Spleen (tissue), 11 donors: ENCODE results near the gene MAST4. TPM values are rescaled to one million over a fixed set of nuclear protein-coding genes. Genes with fewer than 3 reads are reported as not detected.

Experiments used
- DNase-seq: peaks from one replicate; pipeline ENCODE4 v3.0.0-alpha.2; 2020
- H3K27ac ChIP-seq, 8 donors: fragments of 200-600 bp; sonication (generic) in 7 of 8; 1 replicate in 4 of 8; 2 replicates in 4 of 8; pipeline versions ENCODE4 v1.5.0 to v1.8.0; 2016 to 2021; ENCODE audit warnings: inconsistent platforms in 4 of 8, mild to moderate bottlenecking in 4 of 8, moderate library complexity in 1 of 8
- H3K27me3 ChIP-seq, 7 donors: fragments of 200-600 bp; sonication (generic) in 6 of 7; replicated peaks in 1 of 7; 1 replicate in 4 of 7; 2 replicates in 3 of 7; pipeline versions ENCODE4 v1.5.0 to v1.8.0; 2016 to 2021; ENCODE audit warnings: inconsistent platforms in 3 of 7, mild to moderate bottlenecking in 1 of 7
- H3K36me3 ChIP-seq, 6 donors: fragments of 200-600 bp; sonication (generic) in 5 of 6; 1 replicate in 4 of 6; 2 replicates in 2 of 6; pipeline versions ENCODE4 v1.5.0 to v1.8.0; 2016 to 2021; ENCODE audit warnings: inconsistent platforms in 2 of 6
- H3K4me1 ChIP-seq, 6 donors: fragments of 200-600 bp; sonication (generic) in 5 of 6; 1 replicate in 3 of 6; 2 replicates in 3 of 6; pipeline versions ENCODE4 v1.5.0 to v1.8.0; 2016 to 2021; ENCODE audit warnings: inconsistent platforms in 3 of 6
- H3K4me3 ChIP-seq, 8 donors: fragments of 200-600 bp; sonication (generic) in 7 of 8; 1 replicate in 4 of 8; 2 replicates in 4 of 8; pipeline versions ENCODE4 v1.5.0 to v1.8.0; 2016 to 2021; ENCODE audit warnings: inconsistent platforms in 4 of 8, mild to moderate bottlenecking in 4 of 8, moderate library complexity in 2 of 8
- H3K9me3 ChIP-seq, 8 donors: fragments of 200-600 bp; sonication (generic) in 7 of 8; 1 replicate in 4 of 8; 2 replicates in 4 of 8; pipeline versions ENCODE4 v1.5.0 to v1.8.0; 2016 to 2021; ENCODE audit warnings: inconsistent platforms in 4 of 8
- POLR2A ChIP-seq, 3 donors: fragments of 450-650 bp; IDR thresholded peaks; one replicate each; pipeline ENCODE4 v1.5.1; 2017; ENCODE audit warnings: antibody characterized with exemption in 3 of 3, mild to moderate bottlenecking in 1 of 3
- POLR2AphosphoS5 ChIP-seq, 3 donors: sonication (generic); formaldehyde crosslinking; IDR thresholded peaks; one replicate each; pipeline ENCODE4 v1.5.1; 2017; ENCODE audit warnings: antibody characterized with exemption in 3 of 3
- WGBS, 5 donors: extraction: QIAGEN DNeasy Blood & Tissue Kit in 3 of 5; methylation state at CpG; one replicate each; pipeline versions ENCODE4 v1.1.5 to v1.1.7; 2013 to 2018; 5-methylcytosine and 5-hydroxymethylcytosine counted together
- intact Hi-C: fragments of 100-400 bp; cut with DNase I; formaldehyde crosslinking; loops from one replicate; pipeline ENCODE4 v1.15.0; 2023; ENCODE audit warnings: low total_unique reads
- polyA plus RNA-seq, 3 donors: library from polyadenylated mRNA; stranded (reverse); fragments of 200-250 nt; gene quantifications; one replicate each; pipeline ENCODE4 v1.2.1, GENCODE V29; 2013
- total RNA-seq, 7 donors: library from RNA; depleted of rRNA in 3 of 7; stranded (reverse); fragments of >200 nt in 3 of 7; fragmentation: NEBNext Ultra II Directional in 4 of 7; extraction: Animal tissue kit (Norgen Biotek cat#: 25700) in 4 of 7; gene quantifications; one replicate each; pipeline versions ENCODE4 v1.1.0 to v1.2.1, GENCODE V29; 2016 to 2021
- TF ChIP-seq, protein P1 (sequence below), 11 experiments: fragments of 200-600 bp in 7 of 11; fragments of 450-650 bp in 4 of 11; sonication (generic) in 4 of 11; IDR thresholded peaks in 8 of 11; conservative IDR thresholded peaks in 3 of 11; 1 replicate in 7 of 11; 2 replicates in 4 of 11; pipeline versions ENCODE4 v1.4.0 to v1.8.0; 2016 to 2021; ENCODE audit warnings: antibody characterized with exemption in 11 of 11, inconsistent platforms in 4 of 11, mild to moderate bottlenecking in 1 of 11
- donor health status: healthy with polysubstance abuse.
- donor health status: DM: no; HTN: no; CAD: no; lungs with moderate emphysema.
- donor health status: DM: no; HTN: no; CAD: no.
- donor health status: Bipolar disorder and iron deficiency.
- donor health status: healthy.
- donor health status: DM: no; HTN: no; CAD: no.
- donor health status: DM: yes; HTN: yes; CAD: no.

The MAST4 gene
- total and polyA plus RNA-seq, 10 donors: 2.5 to 43.7 (median 25.4) TPM

DNA sequence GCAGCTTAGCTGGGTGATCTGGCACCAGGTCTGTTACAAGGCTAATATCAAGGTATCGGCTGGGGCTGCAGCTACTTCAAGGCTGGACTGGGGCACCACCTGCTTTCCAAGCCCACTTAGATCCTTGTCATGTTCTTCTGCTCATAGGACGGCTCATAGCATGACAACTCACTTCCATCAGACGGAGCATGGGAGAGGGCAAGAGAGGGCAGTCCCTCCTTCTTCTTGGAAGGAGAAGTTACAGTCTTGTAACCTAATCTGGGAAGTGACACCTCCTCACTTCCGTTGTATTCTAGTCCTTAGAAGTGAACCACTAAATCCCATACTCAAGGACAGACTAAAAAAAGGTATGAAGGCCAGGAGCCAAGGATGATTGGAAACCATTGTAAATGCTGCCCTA is 258.2 kb downstream of the MAST4 start:
- Histone ChIP-seq H3K4me1 (peaks cover 0 to 27% (median 3%) of the 10 kb centered on the region in 6 donors), H3K9me3 (no peaks in the 10 kb centered on the region), H3K27ac (peak overlapping the region in 2 of 8 donors; percentile 24 to 30), H3K36me3 (no peaks in the 10 kb centered on the region), H3K4me3 (no peak overlapping the region), H3K27me3 (no peaks in the 10 kb centered on the region)
- WGBS, 5 donors: 66 to 82% (median 71%) methylated on average over 4 of the region's 4 CpGs
- intact Hi-C loops: no loop called here
- no peak for TF ChIP-seq POLR2AphosphoS5 (IDR thresholded peaks at IDR 0.05)
- TF ChIP-seq, protein P1, sequence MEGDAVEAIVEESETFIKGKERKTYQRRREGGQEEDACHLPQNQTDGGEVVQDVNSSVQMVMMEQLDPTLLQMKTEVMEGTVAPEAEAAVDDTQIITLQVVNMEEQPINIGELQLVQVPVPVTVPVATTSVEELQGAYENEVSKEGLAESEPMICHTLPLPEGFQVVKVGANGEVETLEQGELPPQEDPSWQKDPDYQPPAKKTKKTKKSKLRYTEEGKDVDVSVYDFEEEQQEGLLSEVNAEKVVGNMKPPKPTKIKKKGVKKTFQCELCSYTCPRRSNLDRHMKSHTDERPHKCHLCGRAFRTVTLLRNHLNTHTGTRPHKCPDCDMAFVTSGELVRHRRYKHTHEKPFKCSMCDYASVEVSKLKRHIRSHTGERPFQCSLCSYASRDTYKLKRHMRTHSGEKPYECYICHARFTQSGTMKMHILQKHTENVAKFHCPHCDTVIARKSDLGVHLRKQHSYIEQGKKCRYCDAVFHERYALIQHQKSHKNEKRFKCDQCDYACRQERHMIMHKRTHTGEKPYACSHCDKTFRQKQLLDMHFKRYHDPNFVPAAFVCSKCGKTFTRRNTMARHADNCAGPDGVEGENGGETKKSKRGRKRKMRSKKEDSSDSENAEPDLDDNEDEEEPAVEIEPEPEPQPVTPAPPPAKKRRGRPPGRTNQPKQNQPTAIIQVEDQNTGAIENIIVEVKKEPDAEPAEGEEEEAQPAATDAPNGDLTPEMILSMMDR (IDR thresholded peaks at IDR 0.05 in 8 of 11, conservative IDR thresholded peaks at IDR 0.05 in 3 of 11): no peak
- no peak for TF ChIP-seq POLR2A (IDR thresholded peaks at IDR 0.05)
- DNase-seq: no peak

DNA sequence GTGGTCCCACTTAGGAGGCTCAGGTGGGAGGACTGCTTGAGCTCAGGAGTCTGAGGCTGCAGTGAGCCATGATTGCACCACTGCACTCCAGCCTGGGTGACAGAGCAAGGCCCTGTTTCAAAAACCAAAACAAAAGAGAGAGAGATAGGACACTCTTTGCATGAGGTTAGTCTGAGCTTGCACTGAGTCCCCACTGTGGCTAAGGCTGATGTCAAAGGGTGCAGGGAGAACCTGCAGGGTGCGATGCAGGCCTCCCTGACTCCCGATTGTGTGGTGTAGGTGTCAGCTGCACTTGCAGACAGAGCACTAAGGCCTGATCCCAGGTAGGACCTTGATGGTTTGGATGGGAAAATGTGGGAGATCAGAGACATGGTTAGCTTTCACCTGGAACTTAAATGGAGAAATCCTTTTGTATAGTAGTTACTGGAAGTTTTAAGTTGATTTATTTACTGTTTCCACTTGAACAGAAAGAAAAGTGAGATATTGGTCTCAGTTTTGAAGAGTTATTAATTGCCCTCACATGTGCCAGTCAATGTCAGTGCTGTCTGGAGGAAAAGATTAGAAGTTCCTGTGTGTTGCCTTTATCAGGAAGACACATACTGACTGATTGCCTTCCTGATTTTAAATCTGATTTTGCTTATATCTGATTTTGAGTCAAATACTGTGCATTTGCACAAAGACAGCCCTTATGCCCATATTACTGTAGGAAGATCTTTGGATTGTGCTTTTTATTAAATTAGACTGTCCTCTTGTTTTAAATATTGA is 260.0 kb downstream of the MAST4 start:
- H3K27ac ChIP-seq: no peak overlapping the region
- 47 to 78% (median 71%) methylated on average over 2 of the region's 2 CpGs for WGBS, 5 donors
- intact Hi-C loops: no loop called here
- no peak for DNase-seq
- TF ChIP-seq POLR2A (IDR thresholded peaks at IDR 0.05) (no peak), POLR2AphosphoS5 (IDR thresholded peaks at IDR 0.05) (no peak)
- TF ChIP-seq, protein P1 (IDR thresholded peaks at IDR 0.05 in 8 of 11, conservative IDR thresholded peaks at IDR 0.05 in 3 of 11): no peak
- H3K4me1 ChIP-seq: peaks cover 0 to 8% (median 0%) of the 10 kb centered on the region in 6 donors
- H3K4me3 ChIP-seq: no peak overlapping the region
- no peaks in the 10 kb centered on the region for H3K27me3 ChIP-seq
- H3K9me3 ChIP-seq: no peaks in the 10 kb centered on the region
- H3K36me3 ChIP-seq: no peaks in the 10 kb centered on the region

DNA sequence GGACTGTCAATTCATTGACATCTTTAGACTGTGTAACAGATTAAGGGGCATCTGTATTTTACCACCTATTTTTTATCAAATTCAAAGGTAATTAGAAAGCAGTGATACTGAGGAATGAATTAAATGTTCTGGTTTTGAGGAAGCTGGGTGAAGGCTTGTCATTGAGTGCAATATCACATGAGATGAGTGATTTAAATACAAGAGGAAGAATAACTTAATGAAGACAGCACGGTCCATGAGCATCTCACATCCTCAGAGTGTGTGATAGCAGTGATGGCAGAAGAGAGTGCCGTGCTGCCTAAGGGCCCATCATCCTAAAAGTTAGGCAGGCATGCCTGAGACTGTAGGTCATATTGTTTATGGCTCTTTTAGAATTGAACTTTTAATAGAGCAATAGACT is 263.3 kb downstream of the MAST4 start:
- Histone ChIP-seq H3K36me3 (no peaks in the 10 kb centered on the region), H3K4me3 (no peak overlapping the region), H3K27ac (no peak overlapping the region), H3K4me1 (peaks cover 0 to 5% (median 0%) of the 10 kb centered on the region in 6 donors), H3K9me3 (no peaks in the 10 kb centered on the region), H3K27me3 (peaks cover 0 to 14% (median 0%) of the 10 kb centered on the region in 7 donors)
- TF ChIP-seq POLR2AphosphoS5 (IDR thresholded peaks at IDR 0.05) (no peak), POLR2A (IDR thresholded peaks at IDR 0.05) (no peak)
- TF ChIP-seq, protein P1 (IDR thresholded peaks at IDR 0.05 in 8 of 11, conservative IDR thresholded peaks at IDR 0.05 in 3 of 11): no peak
- intact Hi-C loops: no loop called here
- WGBS, 5 donors: 60 to 79% (median 66%) methylated on average over 2 of the region's 2 CpGs
- no peak for DNase-seq

DNA sequence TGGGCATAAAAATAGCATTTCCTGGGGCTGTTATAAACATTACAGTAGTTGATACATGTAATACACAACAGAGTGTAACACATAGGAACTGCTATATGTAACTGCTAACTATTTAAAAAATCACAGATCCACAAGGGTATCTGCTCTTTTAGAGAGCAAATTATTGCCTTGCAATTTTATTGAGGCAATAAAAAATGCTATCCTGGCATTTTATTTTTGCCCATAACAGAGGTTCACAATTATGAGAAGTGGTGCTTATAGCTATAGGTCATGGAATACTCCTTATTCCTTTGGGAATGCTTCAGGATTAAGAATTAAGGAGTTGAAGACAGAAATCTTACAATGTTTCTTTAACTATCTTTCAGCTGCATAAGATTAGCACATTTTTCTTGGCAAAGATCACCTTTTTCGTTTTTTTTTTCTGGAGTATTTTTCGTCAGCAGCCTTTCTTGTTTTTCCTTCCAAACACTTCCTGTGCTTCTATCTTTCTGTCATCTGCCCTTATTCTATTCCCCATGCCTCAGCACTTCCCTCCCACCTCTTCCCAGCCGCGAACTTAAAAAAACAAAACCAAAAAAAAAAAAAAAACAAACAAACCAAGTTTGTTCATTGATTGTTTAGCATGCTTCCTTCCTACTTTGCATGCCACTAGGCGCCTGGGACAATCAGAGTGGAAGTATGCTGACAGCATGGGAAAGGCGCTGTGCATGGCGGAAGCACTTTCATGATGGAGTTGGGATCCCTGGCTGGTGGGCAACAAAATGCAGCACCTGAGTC is 264.2 kb downstream of the MAST4 start:
- 31 to 44% (median 35%) methylated on average over 7 of the region's 7 CpGs for WGBS, 5 donors
- no peaks in the 10 kb centered on the region for H3K4me1 ChIP-seq
- H3K4me3 ChIP-seq: no peak overlapping the region
- TF ChIP-seq POLR2AphosphoS5 (IDR thresholded peaks at IDR 0.05) (no peak), POLR2A (IDR thresholded peaks at IDR 0.05) (no peak)
- TF ChIP-seq, protein P1 (IDR thresholded peaks at IDR 0.05 in 8 of 11, conservative IDR thresholded peaks at IDR 0.05 in 3 of 11): no peak
- intact Hi-C loops: no loop called here
- H3K27me3 ChIP-seq: peaks cover 0 to 14% (median 0%) of the 10 kb centered on the region in 7 donors
- no peak overlapping the region for H3K27ac ChIP-seq
- no peaks in the 10 kb centered on the region for H3K36me3 ChIP-seq
- no peaks in the 10 kb centered on the region for H3K9me3 ChIP-seq
- no peak for DNase-seq
